Hepatocyte (in vitro differentiated cells): Measurements from ENCODE around the gene CNNM2.

ENCODE experiments used
- EZH2 ChIP-seq: fragments of 200-600 bp; sonication (generic); IDR thresholded peaks from 2 replicates; pipeline ENCODE4 v1.6.1; 2016; ENCODE audit warnings: antibody characterized with exemption, mild to moderate bottlenecking, borderline replicate concordance
- TF ChIP-seq, protein P1 (sequence below): fragments of 200-600 bp; sonication (generic); IDR thresholded peaks from 2 replicates; pipeline ENCODE4 v1.5.1; 2016; ENCODE audit warnings: antibody characterized with exemption, mild to moderate bottlenecking; ENCODE audit not compliant: poor library complexity

DNA sequence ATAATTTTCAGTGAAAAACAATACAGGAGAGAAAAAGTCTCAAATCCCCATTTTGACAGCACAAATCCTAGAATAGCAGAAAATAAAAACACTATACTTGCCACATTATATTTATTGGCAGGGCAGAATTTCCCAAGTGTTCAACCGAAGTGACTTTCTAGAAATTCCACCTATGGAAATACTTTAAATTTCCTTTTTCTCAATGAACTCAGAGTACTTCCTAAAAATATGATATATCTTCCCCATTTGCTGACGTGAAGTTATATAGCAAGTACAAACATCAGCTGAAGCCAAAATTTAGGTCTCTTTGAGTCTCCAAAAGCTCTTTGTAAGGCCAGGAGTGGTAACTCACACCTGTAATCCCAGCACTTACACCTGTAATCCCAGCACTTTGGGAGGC lies 191.7 kb downstream of the CNNM2 start:
- TF ChIP-seq, protein P1, sequence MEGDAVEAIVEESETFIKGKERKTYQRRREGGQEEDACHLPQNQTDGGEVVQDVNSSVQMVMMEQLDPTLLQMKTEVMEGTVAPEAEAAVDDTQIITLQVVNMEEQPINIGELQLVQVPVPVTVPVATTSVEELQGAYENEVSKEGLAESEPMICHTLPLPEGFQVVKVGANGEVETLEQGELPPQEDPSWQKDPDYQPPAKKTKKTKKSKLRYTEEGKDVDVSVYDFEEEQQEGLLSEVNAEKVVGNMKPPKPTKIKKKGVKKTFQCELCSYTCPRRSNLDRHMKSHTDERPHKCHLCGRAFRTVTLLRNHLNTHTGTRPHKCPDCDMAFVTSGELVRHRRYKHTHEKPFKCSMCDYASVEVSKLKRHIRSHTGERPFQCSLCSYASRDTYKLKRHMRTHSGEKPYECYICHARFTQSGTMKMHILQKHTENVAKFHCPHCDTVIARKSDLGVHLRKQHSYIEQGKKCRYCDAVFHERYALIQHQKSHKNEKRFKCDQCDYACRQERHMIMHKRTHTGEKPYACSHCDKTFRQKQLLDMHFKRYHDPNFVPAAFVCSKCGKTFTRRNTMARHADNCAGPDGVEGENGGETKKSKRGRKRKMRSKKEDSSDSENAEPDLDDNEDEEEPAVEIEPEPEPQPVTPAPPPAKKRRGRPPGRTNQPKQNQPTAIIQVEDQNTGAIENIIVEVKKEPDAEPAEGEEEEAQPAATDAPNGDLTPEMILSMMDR, result no peak
- no peak for TF ChIP-seq EZH2
